GM19468 (cell line): Measurements from ENCODE around the gene HOXD1.

Source experiments
- ATAC-seq: cut with Tn5 transposase; IDR thresholded peaks from one replicate; pipeline ENCODE4 v1.9.1; 2021; ENCODE audit warnings: mild to moderate bottlenecking, moderate library complexity, moderate number of reproducible peaks; ENCODE audit not compliant: unreplicated experiment; ENCODE audit errors: extremely low read depth

The HOXD1 gene

DNA sequence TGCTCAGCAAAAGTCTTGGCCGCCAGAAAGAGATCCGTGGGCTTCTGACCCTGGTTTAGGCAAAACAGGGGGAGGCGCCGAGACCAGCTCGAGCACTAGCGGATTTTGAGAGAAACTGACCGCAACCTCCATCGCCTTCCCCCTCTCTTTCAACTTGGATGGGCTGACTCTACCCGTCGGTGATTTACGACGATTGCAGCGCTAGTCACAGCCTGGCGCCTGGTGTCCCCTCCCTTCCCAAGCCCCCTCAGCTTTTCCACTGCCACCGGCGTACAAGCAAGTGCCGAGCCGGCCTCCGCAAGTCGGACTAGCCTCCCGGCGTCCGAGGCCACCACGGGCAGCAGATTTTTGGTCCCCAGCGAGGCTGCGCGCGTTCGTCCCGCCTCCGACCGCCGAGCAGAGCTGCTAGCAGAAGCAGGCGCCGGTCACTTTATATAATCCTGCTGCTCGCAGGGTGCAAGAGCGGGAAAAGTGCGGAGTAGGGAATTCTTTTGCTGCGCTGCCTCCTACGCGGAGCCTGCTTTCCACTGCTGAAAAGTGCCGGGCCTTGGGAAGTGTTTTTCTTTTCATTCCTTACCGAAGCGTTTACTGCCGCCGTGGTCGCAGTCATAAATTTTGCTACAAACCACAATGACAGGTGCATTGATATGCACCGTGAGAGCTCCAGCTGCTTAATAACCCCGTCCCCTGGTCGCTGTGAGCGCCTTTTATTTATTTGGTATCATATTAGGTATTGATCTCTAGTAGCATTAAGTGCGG lies 23.7 kb upstream of the HOXD1 start:
- ATAC-seq, result no peak

DNA sequence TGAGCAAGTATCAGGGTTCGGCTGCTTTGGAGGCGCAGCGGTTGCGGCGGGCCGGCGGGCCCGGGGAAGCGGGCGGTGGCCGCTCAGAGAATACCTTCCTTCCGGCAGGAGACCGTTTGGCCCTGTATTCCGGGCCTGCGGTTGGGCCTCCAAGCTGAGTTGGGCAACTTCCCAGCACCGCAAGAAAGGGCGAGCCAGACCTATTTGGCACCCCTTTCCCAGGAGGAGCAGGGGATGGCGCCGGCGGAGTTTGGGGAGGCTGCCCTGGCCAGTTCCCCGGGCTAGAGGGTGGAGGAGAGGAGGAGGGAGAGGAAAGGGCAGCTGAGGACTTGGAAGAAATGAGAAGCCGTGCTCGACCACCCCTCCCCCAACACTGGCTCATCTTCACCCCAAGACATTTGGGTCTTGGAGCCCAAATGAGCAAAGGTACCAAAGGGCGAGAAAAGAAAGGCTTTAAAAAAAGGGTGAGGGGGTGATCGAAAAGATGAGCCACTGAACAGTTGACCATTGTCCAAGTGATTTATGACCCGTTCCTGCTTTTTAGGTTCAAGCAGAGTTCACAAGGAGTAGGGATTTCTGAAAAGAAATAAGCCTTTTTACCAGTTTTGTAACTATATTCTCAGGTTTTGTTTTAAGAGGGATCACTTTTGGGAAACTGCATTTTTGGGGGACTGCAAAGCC lies 23.0 kb upstream of the HOXD1 start:
- no peak for ATAC-seq

DNA sequence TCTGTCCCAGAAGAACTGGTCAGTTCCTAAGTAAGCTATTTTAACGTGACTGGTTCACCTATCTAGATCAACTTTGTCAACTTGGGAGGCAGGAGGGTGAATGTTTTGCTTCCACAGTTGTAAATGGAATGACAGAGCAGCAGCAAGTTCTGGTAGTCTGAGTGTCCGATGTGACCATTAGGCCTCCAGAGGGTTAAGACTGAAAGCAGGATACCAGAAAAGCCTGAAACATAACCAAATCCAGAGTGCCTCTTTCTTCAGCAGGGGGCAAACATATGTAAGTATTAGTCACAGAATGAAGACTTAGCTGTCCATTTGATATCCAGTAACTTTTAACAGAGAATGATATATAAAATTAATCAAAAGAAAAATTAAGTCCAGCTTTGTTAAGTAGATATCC lies 22.2 kb upstream of the HOXD1 start:
- ATAC-seq, result no peak

DNA sequence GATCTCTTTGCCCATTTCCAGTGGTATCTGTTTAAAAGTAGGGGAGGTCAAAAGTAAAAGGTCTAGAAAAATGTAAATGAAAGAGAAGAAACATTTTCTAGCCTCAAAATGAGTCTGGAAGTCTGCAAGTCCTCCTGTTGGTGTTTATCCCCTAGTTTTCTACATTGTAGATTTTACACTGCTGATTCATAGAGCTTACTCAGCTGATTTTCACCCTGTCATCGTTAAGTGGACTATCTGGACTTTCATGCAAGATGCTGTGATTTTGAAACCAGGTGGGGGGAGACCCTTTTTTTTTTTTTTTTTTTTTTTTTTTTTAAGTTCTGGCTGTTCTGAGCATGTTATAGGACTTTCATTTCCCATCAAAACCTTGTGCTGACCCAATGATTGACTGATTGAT lies 21.1 kb upstream of the HOXD1 start:
- no peak for ATAC-seq

DNA sequence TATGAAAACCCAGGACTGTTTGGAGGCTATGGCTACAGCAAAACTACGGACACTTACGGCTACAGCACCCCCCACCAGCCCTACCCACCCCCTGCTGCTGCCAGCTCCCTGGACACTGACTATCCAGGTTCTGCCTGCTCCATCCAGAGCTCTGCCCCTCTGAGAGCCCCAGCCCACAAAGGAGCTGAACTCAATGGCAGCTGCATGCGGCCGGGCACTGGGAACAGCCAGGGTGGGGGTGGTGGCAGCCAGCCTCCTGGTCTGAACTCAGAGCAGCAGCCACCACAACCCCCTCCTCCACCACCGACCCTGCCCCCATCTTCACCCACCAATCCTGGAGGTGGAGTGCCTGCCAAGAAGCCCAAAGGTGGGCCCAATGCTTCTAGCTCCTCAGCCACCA lies 19.3 kb upstream of the HOXD1 start:
- no peak for ATAC-seq

DNA sequence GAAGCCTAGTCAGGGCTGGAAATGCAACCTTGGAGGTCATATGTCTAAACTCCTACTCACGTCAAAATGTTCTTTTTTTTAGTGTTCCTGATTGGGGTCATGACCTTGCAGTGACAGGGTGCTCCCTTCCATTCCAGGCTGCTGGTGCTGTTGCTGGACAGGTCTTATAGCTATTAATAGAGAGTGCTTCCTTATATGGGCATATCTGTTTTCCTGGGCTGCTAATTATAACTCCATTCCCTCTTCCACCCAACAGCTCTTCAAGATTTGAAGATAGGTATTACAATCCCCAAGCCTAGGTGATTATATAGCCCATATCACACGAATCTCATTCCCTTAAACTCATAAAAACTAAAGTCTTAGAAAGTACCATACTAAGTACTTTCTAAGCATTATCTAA lies 18.8 kb upstream of the HOXD1 start:
- no peak for ATAC-seq

DNA sequence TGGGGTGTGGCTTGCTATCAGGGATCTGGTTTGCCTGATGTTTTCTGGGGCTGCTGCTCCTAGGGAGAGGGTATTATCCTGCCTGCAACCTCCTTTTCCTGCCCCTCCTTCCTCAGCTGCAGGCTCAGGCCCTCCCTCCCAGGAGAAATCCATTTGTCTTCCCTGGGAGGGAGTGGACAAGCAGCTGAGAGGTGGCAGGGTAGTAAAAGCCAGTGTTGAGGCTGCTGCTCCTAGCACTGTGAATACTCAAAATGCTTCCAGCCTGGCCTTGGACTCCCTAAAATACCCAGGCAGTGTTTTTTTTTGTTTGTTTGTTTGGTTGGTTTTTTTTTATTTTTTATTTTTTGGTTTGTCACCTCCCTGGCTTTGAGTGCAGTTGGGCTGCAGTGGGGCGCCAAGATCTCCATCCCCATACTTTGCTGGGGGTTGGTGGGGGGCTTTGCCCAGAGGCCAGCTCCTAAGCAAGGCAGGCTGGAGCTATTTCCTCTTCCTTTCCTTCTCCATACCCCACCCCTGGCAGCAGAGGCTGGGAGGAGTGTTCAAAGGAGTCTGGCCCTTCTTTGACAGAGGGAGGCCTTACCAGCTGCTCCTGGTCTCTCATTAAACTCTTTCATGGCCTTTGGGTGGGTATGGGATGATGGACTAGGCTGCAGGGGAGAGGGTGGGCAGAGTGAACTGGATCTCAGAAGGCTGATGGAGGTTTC lies 17.7 kb upstream of the HOXD1 start:
- ATAC-seq, result no peak

DNA sequence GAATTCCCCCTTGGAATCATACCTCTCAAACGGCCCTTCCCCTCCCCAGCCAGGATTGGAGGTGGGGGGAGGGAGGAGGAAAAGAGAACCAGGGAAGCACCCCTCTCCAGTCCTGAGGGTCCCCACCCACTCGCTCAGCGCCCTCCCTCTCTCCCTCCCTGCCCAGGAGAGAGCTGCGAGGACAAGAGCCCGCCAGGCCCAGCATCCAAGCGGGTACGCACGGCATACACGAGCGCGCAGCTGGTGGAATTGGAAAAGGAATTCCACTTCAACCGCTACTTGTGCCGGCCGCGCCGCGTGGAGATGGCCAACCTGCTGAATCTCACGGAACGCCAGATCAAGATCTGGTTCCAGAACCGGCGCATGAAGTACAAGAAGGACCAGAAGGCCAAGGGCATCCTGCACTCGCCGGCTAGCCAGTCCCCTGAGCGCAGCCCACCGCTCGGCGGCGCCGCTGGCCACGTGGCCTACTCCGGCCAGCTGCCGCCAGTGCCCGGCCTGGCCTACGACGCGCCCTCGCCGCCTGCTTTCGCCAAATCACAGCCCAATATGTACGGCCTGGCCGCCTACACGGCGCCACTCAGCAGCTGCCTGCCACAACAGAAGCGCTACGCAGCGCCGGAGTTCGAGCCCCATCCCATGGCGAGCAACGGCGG lies 17.0 kb upstream of the HOXD1 start:
- no peak for ATAC-seq

DNA sequence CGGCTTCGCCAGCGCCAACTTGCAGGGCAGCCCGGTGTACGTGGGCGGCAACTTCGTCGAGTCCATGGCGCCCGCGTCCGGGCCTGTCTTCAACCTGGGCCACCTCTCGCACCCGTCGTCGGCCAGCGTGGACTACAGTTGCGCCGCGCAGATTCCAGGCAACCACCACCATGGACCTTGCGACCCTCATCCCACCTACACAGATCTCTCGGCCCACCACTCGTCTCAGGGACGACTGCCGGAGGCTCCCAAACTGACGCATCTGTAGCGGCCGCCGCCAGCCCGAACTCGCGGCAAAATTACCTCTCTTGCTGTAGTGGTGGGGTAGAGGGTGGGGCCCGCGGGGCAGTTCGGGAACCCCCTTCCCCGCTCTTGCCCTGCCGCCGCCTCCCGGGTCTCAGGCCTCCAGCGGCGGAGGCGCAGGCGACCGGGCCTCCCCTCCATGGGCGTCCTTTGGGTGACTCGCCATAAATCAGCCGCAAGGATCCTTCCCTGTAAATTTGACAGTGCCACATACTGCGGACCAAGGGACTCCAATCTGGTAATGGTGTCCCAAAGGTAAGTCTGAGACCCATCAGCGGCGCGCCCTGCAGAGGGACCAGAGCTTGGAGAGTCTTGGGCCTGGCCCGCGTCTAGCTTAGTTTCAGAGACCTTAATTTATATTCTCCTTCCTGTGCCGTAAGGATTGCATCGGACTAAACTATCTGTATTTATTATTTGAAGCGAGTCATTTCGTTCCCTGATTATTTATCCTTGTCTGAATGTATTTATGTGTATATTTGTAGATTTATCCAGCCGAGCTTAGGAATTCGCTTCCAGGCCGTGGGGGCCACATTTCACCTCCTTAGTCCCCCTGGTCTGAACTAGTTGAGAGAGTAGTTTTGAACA lies 16.2 kb upstream of the HOXD1 start:
- no peak for ATAC-seq

DNA sequence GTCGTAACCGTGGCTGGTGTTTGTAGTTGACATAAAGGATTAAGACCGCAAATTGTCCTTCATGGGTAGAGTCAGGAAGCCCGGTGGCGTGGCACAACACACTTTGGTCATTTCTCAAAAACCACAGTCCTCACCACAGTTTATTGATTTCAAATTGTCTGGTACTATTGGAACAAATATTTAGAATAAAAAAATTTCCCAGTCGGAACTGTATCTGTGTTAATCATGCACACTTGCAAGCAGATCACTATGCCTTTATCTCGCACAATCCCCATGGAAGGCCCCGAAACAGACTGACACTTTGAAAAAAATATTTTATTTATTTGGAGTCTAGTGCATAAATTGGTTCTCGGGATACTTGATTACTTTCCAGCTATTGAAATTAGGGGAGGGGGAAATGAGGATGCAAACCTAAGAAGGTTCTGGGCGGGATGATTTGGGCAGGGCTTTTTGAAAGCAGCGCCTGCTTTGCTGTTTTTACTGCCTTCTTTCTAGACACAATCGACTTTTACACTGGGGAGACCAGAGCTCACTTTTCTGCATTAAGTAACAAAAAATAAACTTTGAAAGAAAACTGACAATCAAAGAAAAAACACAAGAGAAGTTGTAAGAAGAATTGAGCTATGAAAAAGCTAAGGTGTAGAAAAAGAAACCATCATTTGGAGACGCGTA lies 15.4 kb upstream of the HOXD1 start:
- no peak for ATAC-seq

DNA sequence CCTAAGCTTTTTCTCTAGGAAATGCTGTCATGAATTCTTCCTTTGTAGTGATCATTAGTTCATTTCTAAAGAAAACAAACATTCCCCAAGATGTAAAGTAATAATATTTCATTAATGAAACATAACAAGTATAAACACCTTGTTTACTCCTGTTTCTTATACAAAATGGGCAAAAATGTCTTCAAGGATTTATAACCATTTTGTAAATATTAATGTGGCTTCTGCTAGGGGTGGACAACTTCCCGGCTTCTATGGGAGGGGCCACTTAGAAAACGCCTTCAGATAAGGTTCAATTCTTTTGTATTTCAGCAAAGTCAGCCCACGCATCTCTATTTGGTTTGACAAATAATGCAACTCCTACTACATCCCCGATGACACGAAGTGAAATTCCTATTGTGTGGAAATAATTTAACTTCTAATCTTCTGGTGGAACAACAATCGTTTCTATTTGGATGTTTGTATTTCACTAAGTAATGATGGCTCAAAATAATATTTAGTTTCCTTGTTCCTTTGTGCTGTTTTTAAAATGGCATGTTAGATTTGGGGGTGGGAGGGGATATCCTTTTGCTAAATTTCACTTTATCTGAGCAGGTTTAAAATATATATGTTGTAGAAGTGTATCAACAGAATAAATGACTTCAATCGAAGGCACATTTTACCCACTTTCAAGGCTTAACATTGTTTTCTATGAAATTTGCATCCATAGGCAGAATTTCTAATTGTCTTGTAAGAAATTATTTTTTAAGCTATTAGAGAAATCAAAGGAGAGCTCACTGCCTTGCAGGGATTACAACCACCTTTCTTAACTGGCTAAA lies 14.7 kb upstream of the HOXD1 start:
- ATAC-seq, result no peak

DNA sequence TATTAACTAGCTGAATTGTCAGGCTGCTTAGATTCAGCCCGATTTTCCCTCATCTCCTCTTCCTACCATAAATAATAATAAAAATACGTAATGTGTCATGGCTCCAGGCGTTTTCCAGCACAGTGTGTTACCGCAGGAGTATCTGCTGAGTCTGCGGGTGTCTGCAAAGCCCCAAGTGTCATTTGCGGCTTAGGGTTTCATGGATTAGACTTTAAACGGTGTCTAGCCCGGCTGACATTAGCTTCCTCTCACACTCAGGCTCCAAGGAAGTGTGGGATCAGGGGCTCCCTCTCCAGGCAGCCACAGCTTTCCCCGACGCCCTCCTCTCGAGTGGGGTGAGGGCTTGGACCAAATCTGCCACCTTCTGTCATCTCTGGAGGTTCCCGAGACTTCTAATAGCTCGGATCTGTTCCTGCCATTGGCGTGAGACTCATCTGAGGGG lies 14.1 kb upstream of the HOXD1 start:
- no peak for ATAC-seq

DNA sequence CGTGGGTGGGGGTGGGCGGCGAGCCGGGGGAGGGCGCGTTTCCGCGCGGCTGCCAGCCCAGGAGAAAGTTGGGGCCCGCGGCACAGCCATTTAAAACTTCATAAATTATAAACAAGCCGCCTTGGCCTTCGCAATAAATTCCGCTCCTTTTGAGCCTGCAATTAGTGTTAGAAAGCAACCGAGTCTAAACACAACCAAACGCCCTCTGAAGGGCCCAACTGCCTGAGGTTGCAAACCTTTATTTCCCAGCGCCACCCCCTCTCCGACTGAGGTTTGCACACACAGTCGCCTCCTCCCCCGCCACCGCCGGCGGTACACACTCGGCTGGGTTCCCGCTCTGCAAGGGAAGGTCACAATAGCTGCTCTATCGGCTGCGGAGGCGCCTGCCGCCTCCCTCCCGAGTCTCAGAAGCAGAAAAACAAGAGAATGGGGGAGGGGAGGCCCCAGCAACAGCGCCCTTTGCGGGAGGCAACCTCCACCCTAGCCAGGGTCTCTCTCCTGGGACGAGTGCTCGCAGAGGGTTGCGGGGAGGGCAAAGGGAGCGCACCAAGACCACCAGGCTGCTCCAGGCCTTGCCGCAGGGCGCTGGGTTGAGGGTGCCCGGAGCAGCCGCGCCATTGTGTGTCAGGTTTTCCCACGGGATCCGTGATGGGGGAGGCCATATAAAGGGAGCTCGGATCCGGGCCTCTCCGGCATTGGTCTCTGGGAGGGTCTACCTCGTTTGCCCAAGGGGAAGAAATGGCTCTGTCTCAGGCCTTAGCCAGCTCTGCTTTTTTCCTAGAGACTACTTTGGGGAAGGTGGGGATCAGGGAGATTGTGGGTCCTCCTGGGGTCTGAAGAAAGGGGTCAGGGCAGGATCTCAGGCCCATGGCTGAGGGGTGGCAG lies 13.4 kb upstream of the HOXD1 start:
- no peak for ATAC-seq

DNA sequence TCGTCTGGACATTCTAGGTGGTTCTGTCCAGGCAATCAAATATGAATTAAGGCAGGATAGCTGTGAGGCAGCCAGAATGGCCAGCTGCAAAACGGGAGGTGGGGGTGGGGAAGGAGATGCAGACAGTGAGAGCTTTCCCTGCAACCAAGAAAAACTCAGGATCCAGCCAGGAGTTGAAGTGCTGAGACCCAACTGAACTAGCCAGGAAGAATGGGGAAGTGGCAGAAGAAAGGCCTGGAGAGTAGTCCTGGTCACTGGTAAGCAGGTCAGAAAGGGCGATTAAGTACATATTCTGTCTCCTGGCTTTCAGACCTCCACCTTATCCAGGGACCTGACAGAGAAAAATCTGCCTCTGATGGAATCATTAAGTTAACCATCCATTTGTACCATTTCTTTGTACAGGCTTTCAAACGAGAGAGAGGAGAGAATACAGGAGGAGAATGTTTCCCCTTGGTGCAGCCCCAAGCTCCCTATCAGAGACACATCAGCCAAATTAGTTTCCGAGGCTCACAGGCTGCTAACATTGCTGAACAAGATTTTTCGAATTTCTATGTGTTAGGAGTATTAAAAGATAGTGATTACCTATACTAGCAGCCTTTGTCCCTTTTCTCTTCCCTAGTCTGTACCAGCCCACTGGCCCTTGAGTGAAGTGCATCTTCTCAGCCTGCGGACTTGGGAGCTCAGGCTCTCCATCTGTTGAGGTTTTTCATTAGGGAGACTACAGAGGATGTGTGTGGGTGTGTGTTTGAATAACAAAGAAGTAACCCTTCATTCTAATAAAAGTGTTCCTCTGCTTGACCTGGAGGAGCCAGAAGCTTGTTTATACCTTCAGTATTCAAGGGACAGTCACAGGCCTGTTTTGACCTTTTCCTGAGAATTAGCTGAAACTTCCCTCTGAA lies 12.5 kb upstream of the HOXD1 start:
- no peak for ATAC-seq

DNA sequence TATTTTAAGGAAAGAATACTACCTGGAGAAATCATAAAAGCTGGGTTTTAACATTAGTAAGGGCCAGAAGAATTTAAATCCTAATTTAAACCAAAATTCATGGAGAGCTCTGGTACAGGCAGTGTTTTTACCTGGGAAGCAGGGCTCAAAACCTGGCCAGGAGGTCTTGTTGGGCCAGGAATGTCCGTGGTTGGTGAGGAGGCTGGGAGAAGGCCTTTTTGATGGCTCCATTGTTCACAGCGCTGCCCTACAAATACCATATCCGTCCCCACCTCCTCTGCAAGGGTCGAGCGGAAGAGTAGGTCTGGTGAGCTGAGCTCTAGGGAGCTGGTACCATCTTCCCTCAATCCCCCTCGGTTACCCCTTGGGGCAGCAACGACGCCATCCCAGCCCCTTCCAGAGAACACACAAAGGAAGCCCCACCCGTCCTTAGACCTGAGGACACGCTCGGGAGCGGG lies 10.9 kb upstream of the HOXD1 start:
- ATAC-seq, result no peak

DNA sequence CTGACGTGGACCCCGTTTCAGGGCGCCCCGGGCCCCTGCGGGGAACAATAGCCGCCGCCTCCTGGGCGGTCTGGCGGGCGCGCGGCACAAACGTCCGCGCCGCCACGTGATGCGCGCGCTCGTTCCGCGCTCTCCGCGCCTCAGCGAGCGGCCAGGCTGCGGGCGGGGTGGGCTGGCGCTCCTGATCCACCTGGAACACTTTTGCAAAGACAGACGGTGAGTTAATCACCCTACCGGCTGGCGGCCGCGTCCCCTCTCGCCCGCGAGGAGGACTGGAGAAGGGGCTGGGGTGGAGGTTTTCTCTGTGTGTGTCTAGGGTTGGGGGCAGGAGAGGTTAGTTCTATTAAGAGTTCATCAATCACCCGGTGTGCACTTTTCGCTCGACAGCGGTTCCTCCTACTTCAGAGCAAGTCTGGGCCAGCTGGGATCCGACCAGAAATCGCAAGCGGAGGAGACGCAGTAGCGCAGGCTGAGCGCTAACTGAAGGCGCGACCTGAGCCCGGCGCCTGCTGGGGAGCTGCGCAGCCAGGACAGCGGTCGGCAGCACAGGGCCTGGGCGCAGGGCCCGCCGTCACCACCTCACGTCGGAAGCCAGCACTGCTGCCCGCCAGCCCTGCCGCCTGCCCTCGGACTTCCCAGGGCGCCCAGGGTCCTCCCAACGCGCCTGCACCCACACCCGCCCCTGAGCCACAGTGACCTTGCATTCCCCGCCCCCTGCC lies 10.3 kb upstream of the HOXD1 start:
- no peak for ATAC-seq
